Posterior vena cava (tissue), 2 donors: ENCODE results near the gene GJB4. TPM values are rescaled to one million over a fixed set of nuclear protein-coding genes. Genes with fewer than 3 reads are reported as not detected.

Experiments used
- DNase-seq: peaks from one replicate; pipeline ENCODE4 v3.0.0-alpha.2; 2020; ENCODE audit warnings: low spot score
- intact Hi-C, 2 donors: fragments of 100-400 bp; cut with DNase I; formaldehyde crosslinking; loops; one replicate each; pipeline versions ENCODE4 v1.14.1 to v1.14.2; 2022 to 2023
- total RNA-seq, 2 donors: library from RNA; stranded (reverse); fragmentation: NEBNext Ultra II Directional; extraction: Animal tissue kit (Norgen Biotek cat#: 25700); gene quantifications; one replicate each; pipeline ENCODE4 v1.2.1, GENCODE V29; 2021
- donor health status: DM: yes; HTN: yes; CAD: no.
- donor health status: DM: yes; HTN: yes; CAD: no.

The GJB4 gene
- total RNA-seq, 2 donors from 2014 or later: not detected

DNA sequence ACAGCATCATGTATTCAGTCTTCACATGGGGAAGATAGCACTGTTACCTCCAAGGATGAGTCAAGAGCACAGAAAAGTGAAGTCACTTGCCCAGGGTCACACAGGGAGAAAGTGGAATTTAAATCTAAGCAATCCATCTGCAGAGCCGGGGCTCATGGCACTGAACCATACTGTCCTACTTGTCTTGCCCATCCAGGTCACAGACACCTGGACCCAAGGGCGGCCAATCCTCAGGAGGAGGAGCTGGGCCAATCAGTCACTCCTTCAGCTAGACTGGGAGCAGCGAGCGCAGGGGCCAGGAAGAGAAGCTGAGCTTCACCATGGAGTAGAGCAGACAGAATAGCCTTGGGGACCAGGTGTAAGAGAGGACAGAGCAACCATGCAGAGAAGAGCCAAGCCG lies 13.9 kb upstream of the GJB4 start:
- intact Hi-C loops: no loop called here
- DNase-seq: no peak

DNA sequence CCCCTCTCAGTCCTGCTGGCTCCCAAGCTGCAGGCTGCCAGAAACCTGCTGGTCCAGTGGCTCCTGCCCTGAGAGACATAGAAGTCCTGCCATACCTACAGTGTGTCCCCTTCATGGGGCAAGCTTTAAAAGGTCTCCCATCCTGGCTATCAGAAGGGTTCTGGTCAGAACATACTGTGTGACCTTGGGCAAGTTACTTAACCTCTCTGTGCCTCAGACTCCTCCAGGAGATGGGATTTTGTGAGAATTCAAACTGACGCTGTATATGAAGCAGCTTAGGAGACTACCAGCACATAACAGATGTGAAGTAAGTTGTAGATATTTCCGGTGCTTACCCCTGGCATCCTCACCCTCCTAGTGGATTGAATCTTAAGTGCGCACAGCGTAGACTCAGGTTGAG lies 13.4 kb upstream of the GJB4 start:
- intact Hi-C loops: no loop called here

DNA sequence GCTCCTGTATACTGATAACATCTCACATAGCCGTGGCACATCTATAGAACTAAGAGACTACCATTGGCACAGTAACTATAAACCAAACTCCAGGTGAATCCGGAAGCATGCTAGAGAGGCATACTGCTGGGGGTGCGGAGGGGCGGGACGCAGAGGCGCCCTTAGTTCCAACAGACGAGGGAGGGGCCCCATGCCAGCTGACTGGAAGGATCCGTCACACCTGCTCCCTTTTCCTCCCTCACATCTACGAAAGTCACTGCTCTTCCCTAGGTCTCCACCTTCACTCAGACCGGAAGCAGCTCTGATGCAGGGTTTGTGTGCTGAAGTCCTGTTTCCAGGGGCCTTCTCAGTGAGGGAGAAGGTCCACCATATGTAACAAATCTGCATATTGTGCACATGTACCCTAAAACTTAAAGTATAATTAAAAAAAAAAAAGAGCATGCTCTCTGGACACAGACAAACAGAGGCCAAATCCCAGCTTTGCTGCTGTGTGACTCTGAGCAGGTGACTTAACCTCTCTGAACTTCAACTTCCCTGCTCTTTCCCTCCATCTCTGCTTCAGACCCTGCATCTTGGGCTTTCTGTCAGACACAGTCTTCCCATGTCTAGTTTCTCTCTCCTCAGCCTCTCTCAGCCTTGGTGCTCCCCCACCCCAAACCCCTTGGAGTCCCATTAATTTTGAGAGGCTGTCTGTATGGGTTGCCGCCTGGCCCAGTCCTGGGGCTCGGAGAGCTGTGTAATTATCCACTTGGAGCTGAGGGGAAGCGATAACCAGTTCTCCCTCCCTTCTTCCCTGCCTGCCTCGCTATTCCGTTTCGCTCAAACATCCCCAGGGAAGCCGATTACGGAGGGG lies 12.5 kb upstream of the GJB4 start:
- peak; percentile 65 for DNase-seq
- intact Hi-C loops: no loop called here

More for the DNA sequence above, 13.4 kb upstream of the GJB4 start:
- no peak for DNase-seq

DNA sequence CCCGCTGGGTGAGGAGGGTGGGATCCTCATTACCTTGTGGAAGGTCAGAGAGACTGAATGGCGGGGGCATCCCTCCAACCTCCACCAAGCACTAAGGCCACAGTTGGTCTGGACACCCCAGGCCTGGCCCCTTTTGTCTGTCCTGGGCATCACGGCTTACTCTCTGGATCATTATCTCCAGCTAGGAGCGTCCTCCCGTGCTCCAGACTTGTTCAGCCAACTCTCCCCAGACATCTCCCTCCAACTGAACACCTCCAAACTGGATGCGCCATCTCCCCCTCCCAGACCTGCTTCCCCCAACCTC lies 11.9 kb upstream of the GJB4 start:
- intact Hi-C loops: no loop called here
- DNase-seq: no peak

DNA sequence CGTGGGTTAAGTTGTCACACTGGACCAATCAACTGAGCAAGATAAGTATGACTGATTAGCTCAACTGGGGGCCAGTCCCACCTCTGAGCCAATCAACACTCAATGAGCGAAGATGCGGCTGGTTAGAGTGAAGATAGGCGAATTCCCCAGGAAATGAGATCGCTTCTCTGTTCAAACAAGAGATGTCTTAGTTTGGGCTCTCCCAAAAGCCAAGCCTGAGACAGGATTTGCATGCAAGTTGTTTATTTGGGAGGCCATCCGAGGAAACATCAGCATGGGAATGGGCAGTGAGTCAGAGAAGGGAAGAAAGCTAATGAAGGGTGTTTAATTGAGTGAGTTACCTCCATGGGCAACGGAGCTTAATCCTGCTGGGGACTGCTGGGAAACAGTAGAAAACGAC lies 9.5 kb upstream of the GJB4 start:
- no peak for DNase-seq
- intact Hi-C loops: no loop called here

DNA sequence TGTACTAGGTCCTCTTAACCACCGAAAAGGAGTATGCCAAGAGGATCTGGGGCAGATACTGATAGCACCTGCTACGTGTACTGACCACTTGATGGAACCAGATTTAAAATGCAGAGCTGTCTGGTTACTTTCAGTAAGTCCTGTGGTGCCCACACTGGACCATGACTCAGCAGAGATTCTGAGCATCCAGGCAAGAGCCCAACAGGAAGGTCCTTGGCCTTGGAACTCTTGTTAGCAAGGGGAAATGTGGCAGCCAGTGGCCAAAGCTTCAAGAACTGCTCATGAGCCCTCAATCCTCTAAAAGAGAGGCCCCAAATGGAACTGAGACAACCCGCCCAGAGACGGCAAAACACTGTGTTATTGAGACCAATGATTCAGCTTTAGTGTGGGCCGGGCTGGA lies 8.9 kb upstream of the GJB4 start:
- DNase-seq: no peak
- intact Hi-C loops: no loop called here

DNA sequence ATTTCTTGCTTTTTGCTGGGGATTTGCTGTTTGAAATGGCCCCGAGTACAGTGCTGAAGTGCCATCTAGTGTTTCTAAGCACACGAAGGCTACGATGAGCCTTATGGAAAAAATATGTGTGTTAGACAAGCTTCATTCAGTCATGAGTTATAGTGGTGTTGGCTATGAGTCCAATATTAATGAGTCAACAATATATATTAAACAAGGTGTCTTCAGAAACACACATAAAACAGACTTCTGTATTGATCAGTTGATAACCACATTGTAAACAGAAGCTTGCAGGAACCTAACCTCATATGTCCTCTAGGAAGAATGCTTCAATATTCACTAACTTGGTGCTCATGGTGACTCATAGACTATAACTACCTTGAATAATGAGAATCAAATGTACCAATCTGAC lies 6.4 kb upstream of the GJB4 start:
- DNase-seq: no peak
- intact Hi-C loops: no loop called here

DNA sequence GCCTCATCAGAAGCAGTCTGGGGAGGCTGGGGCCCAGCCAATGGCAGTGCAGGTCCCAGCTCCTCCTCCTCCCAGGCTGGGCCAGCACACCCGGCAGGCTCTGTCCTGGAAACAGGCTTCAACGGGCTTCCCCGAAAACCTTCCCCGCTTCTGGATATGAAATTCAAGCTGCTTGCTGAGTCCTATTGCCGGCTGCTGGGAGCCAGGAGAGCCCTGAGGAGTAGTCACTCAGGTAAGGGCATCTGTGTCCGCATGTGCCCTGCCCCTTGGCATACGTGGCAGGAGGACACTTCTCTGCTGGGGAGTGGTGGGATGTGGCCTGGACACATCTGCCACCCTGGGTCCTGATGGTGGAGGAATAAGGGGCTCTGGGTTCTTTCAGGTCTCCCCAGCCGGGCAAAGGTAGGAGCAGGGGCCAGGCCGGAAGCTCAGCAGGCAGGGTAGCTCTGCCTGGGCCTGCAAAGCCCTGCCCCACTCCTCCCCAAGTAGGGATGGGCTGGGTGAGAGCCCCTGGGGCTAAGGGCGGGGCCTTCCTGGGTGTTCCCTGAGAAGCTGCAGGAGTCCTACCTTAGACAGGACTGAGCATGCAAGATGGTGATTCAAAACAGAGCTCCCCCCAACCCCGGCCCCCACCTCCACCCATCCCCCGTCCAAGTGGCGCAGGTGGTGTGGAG lies 4.4 kb upstream of the GJB4 start, which contains the start of gene GJB5:
TSS of gene GJB5 (plus strand) at position 84 of the 674 bp plus-strand sequence. CDS start 2,284 bp downstream, outside the sequence.
- no peak for DNase-seq
- intact Hi-C loops: no loop called here

DNA sequence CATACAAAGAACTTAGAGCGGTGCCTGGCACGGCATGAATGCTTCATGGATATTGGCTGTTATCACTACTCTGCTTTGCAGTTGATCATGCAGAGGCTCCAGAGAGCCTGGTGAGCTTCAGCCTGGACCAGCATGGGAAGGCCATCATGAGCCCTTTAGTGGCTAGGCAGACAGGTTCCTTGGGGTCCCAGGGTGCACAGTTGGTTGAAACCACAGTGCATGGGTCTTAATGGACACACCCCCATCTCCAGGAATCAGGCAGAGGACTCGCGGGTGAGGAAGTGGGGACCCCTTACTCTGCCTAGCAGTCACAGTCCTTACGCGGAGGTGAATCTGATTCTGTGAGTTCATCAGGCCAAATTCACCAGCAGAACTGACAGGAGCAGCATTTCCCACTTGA lies 3.6 kb upstream of the GJB4 start:
- intact Hi-C loops: no loop called here
- no peak for DNase-seq

DNA sequence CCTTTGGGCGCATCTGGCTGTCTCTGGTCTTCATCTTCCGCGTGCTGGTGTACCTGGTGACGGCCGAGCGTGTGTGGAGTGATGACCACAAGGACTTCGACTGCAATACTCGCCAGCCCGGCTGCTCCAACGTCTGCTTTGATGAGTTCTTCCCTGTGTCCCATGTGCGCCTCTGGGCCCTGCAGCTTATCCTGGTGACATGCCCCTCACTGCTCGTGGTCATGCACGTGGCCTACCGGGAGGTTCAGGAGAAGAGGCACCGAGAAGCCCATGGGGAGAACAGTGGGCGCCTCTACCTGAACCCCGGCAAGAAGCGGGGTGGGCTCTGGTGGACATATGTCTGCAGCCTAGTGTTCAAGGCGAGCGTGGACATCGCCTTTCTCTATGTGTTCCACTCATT lies 2.2 kb upstream of the GJB4 start:
- DNase-seq: no peak
- intact Hi-C loops: no loop called here

DNA sequence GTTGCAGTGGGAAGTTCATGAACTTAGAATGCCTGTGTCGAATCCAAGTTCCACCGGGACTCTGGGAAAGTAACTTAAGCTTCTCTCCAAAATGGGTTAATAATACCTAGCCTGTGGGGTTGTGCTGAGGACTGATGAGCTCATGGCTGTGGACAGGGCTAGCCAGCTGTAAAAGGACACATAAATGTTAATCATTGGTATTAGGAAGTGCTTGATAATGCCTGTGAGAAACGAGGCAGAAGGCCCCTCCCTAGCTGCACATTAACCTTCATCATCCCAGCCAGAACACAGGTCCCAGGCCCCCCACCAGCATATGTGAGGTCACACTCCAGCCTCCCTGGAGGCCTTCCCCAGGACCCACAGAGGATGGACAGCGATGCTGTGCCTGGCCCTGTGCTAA lies 789 bp upstream of the GJB4 start:
- intact Hi-C loops: no loop called here
- DNase-seq: no peak

DNA sequence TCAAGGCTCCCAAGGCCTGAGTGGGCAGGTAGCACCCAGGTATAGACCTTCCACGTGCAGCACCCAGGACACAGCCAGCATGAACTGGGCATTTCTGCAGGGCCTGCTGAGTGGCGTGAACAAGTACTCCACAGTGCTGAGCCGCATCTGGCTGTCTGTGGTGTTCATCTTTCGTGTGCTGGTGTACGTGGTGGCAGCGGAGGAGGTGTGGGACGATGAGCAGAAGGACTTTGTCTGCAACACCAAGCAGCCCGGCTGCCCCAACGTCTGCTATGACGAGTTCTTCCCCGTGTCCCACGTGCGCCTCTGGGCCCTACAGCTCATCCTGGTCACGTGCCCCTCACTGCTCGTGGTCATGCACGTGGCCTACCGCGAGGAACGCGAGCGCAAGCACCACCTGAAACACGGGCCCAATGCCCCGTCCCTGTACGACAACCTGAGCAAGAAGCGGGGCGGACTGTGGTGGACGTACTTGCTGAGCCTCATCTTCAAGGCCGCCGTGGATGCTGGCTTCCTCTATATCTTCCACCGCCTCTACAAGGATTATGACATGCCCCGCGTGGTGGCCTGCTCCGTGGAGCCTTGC lies 1.7 kb downstream of the GJB4 start:
- peak; percentile 69 for DNase-seq
- intact Hi-C loops: no loop called here

DNA sequence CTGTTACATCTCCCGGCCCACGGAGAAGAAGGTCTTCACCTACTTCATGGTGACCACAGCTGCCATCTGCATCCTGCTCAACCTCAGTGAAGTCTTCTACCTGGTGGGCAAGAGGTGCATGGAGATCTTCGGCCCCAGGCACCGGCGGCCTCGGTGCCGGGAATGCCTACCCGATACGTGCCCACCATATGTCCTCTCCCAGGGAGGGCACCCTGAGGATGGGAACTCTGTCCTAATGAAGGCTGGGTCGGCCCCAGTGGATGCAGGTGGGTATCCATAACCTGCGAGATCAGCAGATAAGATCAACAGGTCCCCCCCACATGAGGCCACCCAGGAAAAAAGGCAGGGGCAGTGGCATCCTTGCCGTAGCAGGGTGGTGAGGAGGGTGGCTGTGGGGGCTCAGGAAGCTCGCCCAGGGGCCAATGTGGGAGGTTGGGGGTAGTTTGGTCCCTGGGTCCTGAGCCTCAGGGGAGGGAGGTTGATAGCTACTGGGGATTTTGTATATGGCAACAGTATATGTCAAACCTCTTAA lies 2.3 kb downstream of the GJB4 start:
- no peak for DNase-seq
- intact Hi-C loops: no loop called here

DNA sequence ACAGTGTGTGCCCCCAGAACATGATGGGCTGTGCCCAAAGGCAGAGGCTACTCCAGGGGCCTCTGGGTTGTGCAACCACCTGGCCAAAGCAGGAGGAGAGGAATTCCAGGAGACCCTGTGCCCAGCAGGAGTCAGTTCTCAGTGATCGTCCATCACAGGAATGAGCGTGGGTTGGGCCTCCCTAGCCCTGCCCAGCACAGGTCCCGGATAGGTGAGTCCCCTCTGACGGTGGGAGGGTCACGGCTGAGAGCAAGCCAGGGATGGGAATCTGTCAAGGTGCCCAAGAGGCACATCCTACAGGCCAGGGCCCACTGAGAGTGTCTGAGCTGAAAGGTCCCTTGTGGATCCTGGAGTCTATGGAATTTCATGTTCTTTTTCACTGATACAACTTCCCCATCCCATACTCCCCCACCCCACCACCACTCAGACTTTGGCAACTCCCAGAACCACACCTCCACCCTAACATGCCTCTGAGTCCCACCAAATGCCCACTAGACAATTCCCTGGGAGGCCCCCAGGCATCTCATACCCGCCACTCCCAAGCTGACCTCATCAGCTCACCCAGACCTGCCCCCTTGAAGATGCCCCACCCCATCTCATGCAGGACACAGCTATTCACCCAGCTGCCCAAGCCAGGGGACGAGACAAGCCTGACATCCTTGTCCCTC lies 3.1 kb downstream of the GJB4 start:
- DNase-seq: peak; percentile 35
- intact Hi-C loops: no loop called here

DNA sequence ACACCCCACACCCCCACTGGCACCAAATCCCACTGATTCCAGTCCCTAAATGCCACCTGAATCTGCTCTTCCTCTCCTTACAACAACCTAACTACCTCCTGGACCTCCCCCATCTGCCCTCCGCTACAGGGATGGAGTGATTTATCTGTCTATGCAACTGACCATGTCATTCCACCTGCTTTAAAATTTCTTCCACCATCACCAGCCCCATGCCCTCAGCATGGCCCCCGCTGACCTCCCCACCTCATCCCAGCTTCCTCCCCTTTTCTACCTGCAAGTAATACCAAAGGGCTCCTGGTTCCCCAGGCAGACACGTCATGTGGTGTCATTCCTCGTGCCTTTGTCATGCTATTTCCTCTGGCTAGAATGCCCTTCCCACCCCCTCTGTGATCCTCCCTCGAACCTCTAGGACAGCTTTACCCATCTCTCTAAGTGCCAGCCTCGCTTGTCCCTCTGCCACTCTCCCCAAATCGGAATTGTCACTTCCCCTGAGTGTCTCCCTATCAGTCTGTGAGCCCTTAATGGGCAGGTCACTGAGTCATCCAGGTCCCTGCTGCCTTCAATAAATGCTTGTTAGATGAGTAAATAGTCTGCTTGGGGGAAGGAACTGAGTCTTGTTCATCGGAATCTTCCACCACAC lies 3.7 kb downstream of the GJB4 start:
- no peak for DNase-seq

DNA sequence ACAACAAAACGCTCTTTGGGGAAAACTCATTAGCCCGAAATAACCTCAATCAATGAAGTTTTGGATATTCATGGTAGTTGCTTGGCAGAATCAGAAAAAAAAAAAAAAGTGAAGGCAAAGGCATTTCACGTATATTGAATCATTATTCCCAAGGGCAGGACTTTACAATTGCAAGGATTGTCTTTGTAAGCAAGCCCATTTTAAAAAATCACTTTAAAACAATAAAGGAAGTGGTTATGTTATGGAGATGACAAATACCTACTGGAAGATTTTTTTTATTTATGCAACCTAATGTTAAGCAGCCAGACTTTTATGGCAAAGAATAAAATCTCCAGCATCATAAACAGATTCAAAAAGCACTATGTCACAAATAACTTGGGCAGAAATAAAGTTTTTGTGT lies 9.3 kb downstream of the GJB4 start:
- no peak for DNase-seq
- intact Hi-C loops: no loop called here

More for the DNA sequence above, 3.7 kb downstream of the GJB4 start:
- intact Hi-C loops: no loop called here

DNA sequence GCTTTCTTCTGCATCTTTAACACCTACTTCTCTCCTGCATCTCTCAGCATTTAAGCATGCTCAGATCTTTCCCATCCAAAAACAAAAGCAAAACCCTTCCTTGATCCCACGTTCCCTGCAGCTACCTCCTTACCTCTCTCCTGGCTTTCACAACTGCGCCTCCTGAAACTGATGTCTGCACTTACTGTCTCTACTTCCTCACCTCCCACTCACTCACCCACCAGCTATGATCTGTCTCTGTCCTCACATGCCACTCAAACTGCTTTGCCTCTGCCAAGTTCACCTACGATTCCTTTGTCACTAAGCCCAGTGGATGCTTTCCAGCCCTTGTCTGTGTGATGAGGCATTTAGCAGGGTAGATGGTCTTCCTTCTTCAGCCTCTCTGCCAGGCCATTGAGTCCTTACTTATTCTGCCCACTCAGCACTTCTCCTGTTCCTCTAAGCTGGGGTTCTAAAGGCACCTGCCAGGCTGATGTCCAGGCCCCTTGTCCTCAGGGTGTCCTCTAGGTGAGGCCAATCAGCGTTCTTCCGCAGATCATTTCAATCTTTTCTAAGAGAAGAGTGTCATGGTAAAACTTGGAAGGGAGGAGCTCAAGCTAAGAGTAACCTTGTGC lies 11.5 kb downstream of the GJB4 start:
- DNase-seq: no peak
- intact Hi-C loops: no loop called here

DNA sequence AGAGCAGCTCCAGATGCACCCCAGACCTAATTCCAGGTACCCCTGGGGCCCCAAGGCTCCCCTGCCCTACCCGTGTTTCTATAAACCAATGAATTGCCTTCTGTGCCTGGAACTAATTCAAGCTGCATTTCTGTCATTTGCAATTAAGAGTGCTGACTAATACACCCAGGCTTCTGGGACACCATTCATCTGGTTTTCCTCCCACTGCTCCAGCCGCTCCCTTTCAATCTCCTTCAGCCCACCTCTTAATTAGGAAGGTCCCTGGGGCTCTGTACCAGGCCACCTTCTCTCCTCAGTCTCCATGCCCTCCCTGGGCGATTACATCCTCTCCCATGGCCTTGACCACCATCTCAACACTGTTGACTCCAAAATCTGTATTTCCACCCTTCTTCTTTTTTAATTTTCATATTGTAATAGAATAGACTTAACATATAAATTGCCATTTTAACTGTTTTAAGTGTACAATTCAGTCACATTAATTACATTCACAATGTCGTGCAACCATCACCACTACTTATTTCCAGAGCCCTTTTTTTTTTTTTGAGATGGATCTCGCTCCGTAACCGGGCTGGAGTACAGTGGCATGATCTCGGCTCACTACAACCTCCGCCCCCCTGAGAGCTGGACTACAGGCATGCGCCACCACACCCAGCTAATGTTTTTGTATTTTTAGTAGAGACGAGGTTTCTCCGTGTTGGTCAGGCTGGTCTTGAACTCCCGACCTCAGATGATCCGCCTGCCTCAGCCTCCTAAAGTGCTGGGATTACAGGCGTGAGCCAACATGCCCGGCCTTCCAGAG lies 12.2 kb downstream of the GJB4 start:
- no peak for DNase-seq
- intact Hi-C loops: no loop called here
